B cell (primary cell): ENCODE data around the gene RABL6. TPM values are rescaled to one million over a fixed set of nuclear protein-coding genes. Genes with fewer than 3 reads are reported as not detected.

Experiments used
- ATAC-seq: fragments of 200-7000 bp; cut with Tn5 transposase; one replicate; pipeline ENCODE4 v1.10.0; 2021; ENCODE audit warnings: low read depth, mild to moderate bottlenecking, moderate number of reproducible peaks, moderate library complexity
- CTCF ChIA-PET: fragments of 350-600 bp; sonication (Branson Sonifier 250); formaldehyde crosslinking; loops from one replicate; lab custom pipeline; 2021; ENCODE audit warnings: antibody characterized with exemption, inconsistent platforms; lab: Charles Lee
- POLR2A ChIA-PET: fragments of 350-600 bp; sonication (Branson Sonifier 250); formaldehyde crosslinking; loops from one replicate; lab custom pipeline; 2021; ENCODE audit warnings: antibody characterized with exemption; lab: Charles Lee
- DNase-seq: peaks from one replicate; pipeline ENCODE4 v3.0.0; 2013
- H2AFZ ChIP-seq: 2 replicates; pipeline ENCODE4 v1.6.1; 2012; ENCODE audit warnings: mild to moderate bottlenecking, low read depth, low read length; ENCODE audit not compliant: insufficient read depth, poor library complexity, severe bottlenecking
- H3K27ac ChIP-seq, 2 donors: 1 replicate in 1 of 2; 2 replicates in 1 of 2; pipeline ENCODE4 v1.5.1; 2012 to 2013; ENCODE audit warnings: low read length in 2 of 2, mild to moderate bottlenecking in 2 of 2, moderate library complexity in 1 of 2
- H3K27me3 ChIP-seq, 4 experiments: fragments of 200-600 bp in 1 of 4; sonication (generic) in 1 of 4; replicated peaks in 1 of 4; 1 replicate in 2 of 4; 2 replicates in 2 of 4; pipeline versions ENCODE4 v1.6.1 to v1.7.0; 2013 to 2016; ENCODE audit warnings: low read length in 3 of 4, mild to moderate bottlenecking in 2 of 4, mixed read lengths in 1 of 4, moderate library complexity in 1 of 4; ENCODE audit not compliant: insufficient read depth in 4 of 4, control insufficient read depth in 3 of 4; ENCODE audit errors: control extremely low read depth in 1 of 4
- H3K36me3 ChIP-seq, 2 experiments: replicated peaks in 1 of 2; 1 replicate in 1 of 2; 2 replicates in 1 of 2; pipeline versions ENCODE4 v1.6.1 to v1.7.1; 2013; ENCODE audit warnings: low read length in 1 of 2; ENCODE audit not compliant: insufficient read depth in 2 of 2, control insufficient read depth in 1 of 2; ENCODE audit errors: control extremely low read depth in 1 of 2, extremely low read depth in 1 of 2
- H3K4me1 ChIP-seq, 2 donors: fragments of 200-600 bp in 1 of 2; sonication (generic) in 1 of 2; 1 replicate in 1 of 2; 2 replicates in 1 of 2; pipeline versions ENCODE4 v1.5.1 to v1.6.1; 2013 to 2017; ENCODE audit warnings: low read length in 2 of 2; ENCODE audit not compliant: control insufficient read depth in 2 of 2, insufficient read depth in 2 of 2
- H3K4me2 ChIP-seq: replicated peaks from 2 replicates; pipeline ENCODE3; 2012; ENCODE audit warnings: mild to moderate bottlenecking, low read depth, low read length; ENCODE audit not compliant: poor library complexity, severe bottlenecking
- H3K4me3 ChIP-seq, 5 experiments: fragments of 200-600 bp in 1 of 5; sonication (generic) in 1 of 5; 1 replicate in 3 of 5; 2 replicates in 2 of 5; pipeline versions ENCODE4 v1.5.1 to v1.7.0; 2011 to 2016; ENCODE audit warnings: low read length in 4 of 5, mild to moderate bottlenecking in 4 of 5, low read depth in 2 of 5, control low read depth in 1 of 5, moderate library complexity in 1 of 5; ENCODE audit not compliant: insufficient read depth in 1 of 5; ENCODE audit errors: control extremely low read depth in 1 of 5, extremely low read depth in 1 of 5
- H3K79me2 ChIP-seq: fragments of 200-600 bp; sonication (generic); one replicate; pipeline ENCODE4 v1.6.0; 2016; ENCODE audit warnings: low read length; ENCODE audit not compliant: control insufficient read depth, insufficient read depth
- H3K9ac ChIP-seq: fragments of 200-600 bp; sonication (generic); 2 replicates; pipeline ENCODE4 v1.6.1; 2017; ENCODE audit warnings: mild to moderate bottlenecking, low read length, moderate library complexity
- H3K9me3 ChIP-seq, 3 donors: one replicate each; pipeline versions ENCODE4 v1.6.1 to v1.7.1; 2013; ENCODE audit warnings: low read length in 2 of 3; ENCODE audit not compliant: control insufficient read depth in 2 of 3, insufficient read depth in 1 of 3; ENCODE audit errors: control extremely low read depth in 1 of 3
- H4K20me1 ChIP-seq: 2 replicates; pipeline ENCODE4 v1.6.0; 2012; ENCODE audit warnings: mild to moderate bottlenecking, low read length; ENCODE audit not compliant: insufficient read depth, control insufficient read depth, poor library complexity, severe bottlenecking
- H3K27ac Mint-ChIP-seq: one replicate; pipeline ENCODE4 v1.8.0; 2021; ENCODE audit warnings: mixed read lengths
- H3K27me3 Mint-ChIP-seq: one replicate; pipeline ENCODE4 v1.8.0; 2021; ENCODE audit warnings: mixed read lengths
- H3K4me1 Mint-ChIP-seq: one replicate; pipeline ENCODE4 v1.8.0; 2021; ENCODE audit warnings: mixed read lengths
- H3K4me3 Mint-ChIP-seq: one replicate; pipeline ENCODE4 v1.8.0; 2021; ENCODE audit warnings: mixed read lengths
- H3K9me3 Mint-ChIP-seq: one replicate; pipeline ENCODE4 v1.8.0; 2022; ENCODE audit warnings: mixed read lengths; ENCODE audit not compliant: insufficient read depth
- CTCF ChIP-seq: fragments of 200-600 bp; IDR thresholded peaks from one replicate; pipeline ENCODE4 v1.8.0; 2022; ENCODE audit warnings: antibody characterized with exemption, mild to moderate bottlenecking
- EZH2 ChIP-seq: IDR thresholded peaks from 2 replicates; pipeline ENCODE4 v1.6.1; 2012; ENCODE audit warnings: borderline replicate concordance, low read depth, mild to moderate bottlenecking, moderate library complexity, low read length; ENCODE audit not compliant: insufficient read depth, poor library complexity, severe bottlenecking
- WGBS: methylation state at CpG from one replicate; pipeline ENCODE4 v1.1.5; 2013; ENCODE audit warnings: missing lambda C conversion rate; ENCODE audit not compliant: insufficient coverage; 5-methylcytosine and 5-hydroxymethylcytosine counted together
- intact Hi-C: fragments of 100-400 bp; cut with micrococcal nuclease; formaldehyde crosslinking; loops from one replicate; pipeline ENCODE4 v1.10.0; 2022
- polyA plus RNA-seq: library from polyadenylated mRNA; depleted of rRNA; stranded (reverse); fragments of >200 nt; gene quantifications from 2 replicates; pipeline ENCODE4 v1.2.3, GENCODE V29; 2012
- total RNA-seq, 2 donors: library from RNA; stranded (reverse); fragments of 120-200 nt in 1 of 2; gene quantifications; 1 replicate in 1 of 2; 2 replicates in 1 of 2; pipeline versions ENCODE4 v1.2.3 to v1.2.4, GENCODE V29; 2013 to 2022

RABL6 gene
- total and polyA plus RNA-seq, 2 donors (not counting 1 experiment from before 2014, with no cell fraction given): 33.6 to 70.5 TPM

DNA sequence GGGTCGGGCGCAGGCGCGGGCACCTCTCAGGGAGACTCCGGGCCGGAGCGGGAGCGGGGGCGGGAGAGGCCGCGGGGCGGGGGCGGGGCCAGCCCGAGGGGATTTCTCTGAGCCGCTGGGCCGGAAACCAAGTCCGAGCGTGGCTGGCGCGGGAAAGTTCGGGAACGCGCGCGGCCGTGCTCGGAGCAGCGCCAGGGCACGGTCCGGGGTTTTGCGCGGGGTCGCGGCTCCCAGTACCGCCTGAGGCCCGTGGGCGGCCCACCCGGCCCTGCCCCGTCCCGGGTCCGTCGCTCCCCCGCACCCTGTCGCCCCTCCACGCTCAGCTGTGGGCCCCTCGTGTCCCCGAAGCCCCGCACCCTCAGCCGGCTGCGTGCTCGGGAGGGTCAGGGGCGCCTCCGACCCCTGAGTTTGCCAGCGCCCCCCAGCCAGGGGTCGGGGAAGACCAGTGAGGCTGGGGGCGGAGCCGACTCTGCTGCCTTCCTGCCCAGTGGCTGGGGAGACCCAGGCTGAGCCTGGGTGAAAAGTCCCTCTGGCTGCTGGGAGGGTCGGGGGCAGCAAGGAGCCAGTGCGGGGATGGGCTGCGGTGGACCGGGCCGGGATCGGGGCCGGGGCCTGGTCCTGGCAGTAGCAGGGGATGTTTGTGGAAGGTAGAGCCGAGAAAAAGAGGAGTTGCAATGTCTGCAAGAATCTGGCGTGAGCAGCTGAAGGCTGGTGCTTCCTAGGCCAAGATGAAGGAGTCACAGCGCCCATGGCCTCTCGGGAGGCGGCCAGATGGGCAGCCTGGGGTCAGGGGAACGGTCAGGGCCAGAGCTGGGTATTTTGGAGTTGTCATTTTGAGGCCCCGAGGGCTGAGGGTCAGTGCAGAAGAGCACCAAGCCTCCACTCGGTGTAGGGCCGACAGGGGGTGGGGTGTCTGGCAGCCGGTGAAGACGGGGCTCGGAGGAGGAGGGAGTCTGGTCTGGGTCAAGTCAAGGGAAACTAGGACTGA, 79.2 kb downstream of the RABL6 start:
- Histone ChIP-seq H3K36me3 (peaks cover 0 to 8% of the 10 kb centered on the region in 2 experiments), H2AFZ (peak overlapping the region; percentile 89), H3K4me1 (peaks cover 22 to 30% of the 10 kb centered on the region in 2 donors), H4K20me1 (peaks cover 42% of the 10 kb centered on the region), H3K4me3 (peak overlapping the region; percentile 30 to 91 (median 83)), H3K9me3 (no peaks in the 10 kb centered on the region), H3K79me2 (peaks cover 76% of the 10 kb centered on the region), H3K27ac (peak overlapping the region; percentile 78 to 99), H3K4me2 (peak overlapping the region; percentile 99), H3K27me3 (no peaks in the 10 kb centered on the region), H3K9ac (peak overlapping the region; percentile 95)
- Mint-ChIP-seq H3K9me3 (no peaks in the 10 kb centered on the region), H3K4me3 (peak overlapping the region; percentile 91), H3K27me3 (no peaks in the 10 kb centered on the region), H3K27ac (peak overlapping the region; percentile 87), H3K4me1 (peaks cover 31% of the 10 kb centered on the region)
- WGBS: 2% methylated on average over 76 of the region's 76 CpGs
- intact Hi-C loops: loop anchor here (1.0 to 10.0 kb wide), 7 partner anchors 15 to 318 kb away; partner anchors contain the start of genes EDF1, FBXW5, NDOR1 and PAXX
- ATAC-seq (peak; percentile 39), DNase-seq (no peak)
- ChIA-PET CTCF (interaction anchor here (0.7 to 1.2 kb wide), 4 partner anchors 15 to 148 kb away, joined by 3 read pairs; partner anchors contain the start of gene AJM1), POLR2A (interaction anchor here (0.5 to 4.7 kb wide), 5 partner anchors 10 to 87 kb away, joined by 3 to 23 read pairs (median 7); partner anchors contain the start of gene EDF1)
- TF ChIP-seq EZH2: no peak
- no peak for TF ChIP-seq CTCF
